Measurements from ENCODE around the gene KRT9. TPM values are rescaled to one million over a fixed set of nuclear protein-coding genes. Genes with fewer than 3 reads are reported as not detected.
"Not testable (repeated sequence)": the region's sequence is repeated elsewhere in the genome, so short reads cannot be mapped to it uniquely, and the experiment has no call there.

The KRT9 gene, protein sequence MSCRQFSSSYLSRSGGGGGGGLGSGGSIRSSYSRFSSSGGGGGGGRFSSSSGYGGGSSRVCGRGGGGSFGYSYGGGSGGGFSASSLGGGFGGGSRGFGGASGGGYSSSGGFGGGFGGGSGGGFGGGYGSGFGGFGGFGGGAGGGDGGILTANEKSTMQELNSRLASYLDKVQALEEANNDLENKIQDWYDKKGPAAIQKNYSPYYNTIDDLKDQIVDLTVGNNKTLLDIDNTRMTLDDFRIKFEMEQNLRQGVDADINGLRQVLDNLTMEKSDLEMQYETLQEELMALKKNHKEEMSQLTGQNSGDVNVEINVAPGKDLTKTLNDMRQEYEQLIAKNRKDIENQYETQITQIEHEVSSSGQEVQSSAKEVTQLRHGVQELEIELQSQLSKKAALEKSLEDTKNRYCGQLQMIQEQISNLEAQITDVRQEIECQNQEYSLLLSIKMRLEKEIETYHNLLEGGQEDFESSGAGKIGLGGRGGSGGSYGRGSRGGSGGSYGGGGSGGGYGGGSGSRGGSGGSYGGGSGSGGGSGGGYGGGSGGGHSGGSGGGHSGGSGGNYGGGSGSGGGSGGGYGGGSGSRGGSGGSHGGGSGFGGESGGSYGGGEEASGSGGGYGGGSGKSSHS
- 0.78 TPM for polyA plus RNA-seq (2013, experiment 1 of 2; ENCODE audit: insufficient read length)
- 1.1 TPM for polyA plus RNA-seq (2013, experiment 2 of 2; ENCODE audit: insufficient read length)

DNA sequence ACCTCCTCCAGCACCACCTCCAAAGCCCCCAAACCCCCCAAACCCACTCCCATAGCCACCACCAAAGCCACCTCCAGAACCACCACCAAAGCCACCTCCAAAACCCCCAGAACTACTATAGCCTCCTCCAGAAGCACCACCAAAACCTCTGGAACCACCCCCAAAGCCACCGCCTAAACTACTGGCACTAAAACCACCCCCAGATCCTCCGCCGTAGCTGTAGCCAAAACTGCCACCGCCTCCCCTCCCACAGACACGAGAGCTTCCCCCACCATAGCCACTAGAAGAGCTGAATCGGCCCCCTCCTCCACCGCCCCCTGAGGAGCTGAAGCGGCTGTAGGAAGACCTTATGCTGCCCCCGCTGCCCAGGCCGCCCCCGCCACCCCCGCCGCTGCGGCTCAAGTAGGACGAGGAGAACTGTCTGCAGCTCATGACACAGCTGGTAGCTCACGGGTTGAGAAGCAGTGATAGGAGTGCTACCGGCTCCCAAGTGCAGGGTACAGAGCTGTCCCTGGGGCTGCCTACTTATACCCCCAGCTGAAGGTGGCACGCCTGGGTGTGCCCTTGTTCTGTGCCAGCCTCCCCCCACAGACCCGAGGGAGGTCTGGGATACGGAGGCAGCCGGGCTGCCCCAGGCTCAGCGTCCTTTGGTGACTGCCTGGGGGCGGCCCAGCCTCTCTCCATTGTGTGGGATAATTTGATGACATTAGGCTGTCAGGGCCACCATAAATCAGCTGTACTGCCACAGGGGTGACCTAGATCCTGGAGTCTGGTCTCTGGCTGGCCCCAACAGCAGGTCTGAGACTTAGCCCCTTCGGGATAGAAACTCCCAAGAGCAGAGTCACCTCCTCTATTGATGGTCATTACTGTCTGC lies at the start of gene KRT9:
TSS of gene KRT9 (minus strand) at position 499 of the 874 bp plus-strand sequence. CDS start at position 432, 67 bp downstream.
- DNase-seq = no peak

DNA sequence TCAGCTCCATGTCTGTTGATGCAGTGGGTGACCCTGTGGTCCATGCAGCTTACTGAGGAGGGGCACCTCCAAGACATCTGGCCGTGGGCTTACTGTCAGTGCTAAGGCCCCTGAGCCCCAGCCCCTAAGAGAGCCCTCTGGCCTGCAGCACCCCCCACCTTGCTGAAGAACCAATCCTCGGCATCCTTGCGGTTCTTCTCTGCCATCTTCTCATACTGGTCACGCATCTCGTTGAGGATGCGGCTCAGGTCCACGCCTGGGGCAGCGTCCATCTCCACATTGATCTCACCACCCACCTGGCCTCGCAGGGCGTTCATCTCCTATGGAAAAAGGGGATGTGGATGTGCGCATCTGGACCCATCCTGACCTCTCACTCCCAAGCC lies 49.6 kb upstream of the KRT9 start:
- DNase-seq = not testable (repeated sequence)

DNA sequence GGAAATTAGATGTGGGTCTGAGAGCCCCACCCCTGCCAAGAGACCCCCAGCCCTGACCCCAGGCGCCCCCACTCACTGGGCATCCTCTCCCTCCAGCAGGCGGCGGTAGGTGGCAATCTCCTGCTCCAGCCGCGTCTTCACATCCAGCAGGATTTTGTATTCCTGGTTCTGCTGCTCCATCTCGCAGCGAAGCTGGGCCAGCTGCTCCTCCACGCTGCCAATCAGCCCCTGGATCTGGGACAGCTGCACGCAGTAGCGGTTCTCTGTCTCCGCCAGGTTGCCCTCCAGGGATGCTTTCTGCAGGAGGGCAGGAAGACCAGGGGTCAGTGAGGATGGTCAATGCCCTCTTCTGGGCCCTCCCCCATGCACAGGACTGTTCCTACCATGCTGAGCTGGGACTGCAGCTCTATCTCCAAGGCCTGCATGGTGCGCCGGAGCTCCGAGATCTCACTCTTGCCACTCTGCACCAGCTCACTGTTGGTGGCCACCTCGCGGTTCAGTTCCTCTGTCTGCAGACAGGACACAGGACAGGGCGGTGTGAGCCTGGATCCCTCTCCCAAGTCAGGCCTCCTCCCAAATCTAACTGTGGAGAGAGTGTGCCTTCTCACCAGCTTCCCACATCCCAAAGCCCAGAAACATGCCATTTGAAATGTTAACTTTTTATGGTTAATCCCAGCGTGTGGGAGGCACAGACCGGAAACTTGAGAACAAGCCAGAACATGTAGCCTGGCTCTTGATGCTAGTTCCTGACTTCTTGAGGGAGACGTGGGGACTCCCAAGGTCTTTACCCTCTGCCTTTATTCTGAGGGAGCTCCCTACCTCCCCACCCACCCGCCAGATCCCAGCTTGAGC lies 49.0 kb upstream of the KRT9 start:
- no peak for DNase-seq

DNA sequence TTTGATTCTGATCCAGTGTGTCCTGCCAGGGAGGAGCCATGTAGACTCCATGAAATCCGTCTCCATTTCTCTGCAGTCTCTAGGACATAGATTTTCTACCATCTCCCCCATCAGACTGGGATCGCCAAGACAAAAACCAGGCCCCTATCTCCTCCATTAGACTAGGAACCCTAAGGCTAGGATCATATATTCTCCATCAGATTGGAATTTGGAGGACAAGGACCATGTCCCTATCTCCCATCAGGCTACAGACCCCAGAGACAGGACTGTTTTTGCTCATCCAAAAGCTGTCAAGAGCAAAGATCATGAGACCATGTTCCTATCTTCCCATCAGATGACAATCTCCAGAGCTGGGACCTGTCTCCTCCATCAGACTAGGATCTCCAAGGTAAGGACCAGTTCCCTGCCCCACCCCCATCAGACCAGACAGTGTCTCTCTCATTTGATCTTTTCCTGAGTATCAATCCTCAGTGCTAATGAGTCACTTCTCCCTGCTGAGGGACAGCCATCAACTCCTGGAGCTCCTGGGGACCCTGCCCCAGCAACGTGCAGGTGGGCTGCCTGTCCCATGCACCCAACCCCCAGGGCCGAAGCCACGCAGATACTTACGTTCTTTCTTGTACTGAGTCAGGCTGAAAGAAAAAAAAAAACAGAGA lies 48.2 kb upstream of the KRT9 start:
- not testable (repeated sequence) for DNase-seq

DNA sequence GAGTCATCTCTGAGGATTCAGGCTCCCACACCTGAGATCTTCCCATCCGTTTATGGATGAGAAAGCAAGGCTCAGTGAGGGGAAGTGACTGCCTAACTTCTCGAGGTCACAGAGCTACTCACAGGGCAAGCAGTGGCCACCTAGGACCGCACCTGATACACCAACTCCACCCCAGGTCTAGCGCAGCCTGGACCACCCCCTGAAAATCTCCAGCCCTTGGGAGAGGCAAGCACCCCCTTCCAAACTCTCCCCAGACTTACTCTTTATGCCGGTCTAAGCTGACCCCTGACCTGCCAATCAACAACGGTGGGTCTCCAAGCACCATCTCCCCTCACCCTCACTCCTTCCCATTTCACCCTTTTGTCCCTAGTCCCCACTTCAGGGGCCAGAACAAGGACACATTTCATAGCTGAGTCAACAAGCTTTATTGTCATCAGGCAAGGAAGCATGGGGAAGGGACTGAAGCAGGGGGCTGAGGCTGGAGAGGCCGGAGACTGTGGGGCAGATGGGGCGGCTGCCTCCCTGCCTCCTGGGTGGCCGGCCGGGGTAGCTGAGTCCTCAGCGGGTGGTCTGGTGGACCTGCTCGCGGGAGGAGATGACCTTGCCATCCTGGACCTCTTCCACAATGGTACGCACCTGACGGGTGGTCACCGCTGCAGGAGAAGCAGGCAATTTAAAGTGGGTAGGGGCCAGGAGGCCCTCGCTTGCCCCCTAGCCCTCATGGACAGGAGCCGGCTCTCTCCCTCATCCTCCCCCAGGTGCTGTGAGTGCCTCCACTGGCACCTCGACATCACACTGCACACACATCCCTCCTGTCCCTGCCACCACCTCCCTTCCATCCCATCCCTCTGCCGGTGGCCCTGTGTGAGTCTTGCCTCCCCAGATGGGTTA lies 47.4 kb upstream of the KRT9 start:
- DNase-seq = no peak

DNA sequence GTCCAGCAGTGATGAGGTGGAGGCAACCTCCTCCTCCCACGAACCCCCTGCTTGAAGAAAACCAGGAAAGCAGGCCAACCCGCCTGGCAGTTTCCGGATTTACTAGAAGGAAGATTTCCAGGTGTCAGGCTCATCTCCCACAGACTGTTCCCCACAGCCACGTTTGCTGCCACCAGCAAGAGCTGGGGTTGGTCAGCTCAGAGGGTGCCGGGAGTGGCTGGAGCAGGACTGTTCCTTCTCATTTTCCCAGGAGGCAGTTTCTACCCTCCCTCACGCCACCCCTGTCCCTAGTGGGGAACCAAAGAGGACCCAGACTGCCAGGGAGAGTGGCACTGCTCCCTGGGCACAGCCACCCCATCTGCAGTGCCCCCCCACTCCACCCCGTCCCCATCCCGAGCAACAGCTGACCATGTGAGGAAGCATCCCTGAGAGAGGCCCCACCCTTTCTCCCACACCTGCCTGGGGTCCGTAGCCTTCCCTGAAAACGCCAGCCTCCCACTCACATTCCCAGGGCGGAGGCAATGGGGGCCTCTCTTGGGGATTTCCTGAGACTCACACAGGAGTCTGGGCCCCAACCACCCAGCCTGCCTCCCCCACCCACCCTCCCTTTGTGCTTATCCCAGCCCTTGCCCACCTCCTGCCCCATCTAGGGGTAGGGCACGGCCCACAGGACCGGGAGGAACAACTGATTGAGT lies 46.6 kb upstream of the KRT9 start:
- DNase-seq = no peak

DNA sequence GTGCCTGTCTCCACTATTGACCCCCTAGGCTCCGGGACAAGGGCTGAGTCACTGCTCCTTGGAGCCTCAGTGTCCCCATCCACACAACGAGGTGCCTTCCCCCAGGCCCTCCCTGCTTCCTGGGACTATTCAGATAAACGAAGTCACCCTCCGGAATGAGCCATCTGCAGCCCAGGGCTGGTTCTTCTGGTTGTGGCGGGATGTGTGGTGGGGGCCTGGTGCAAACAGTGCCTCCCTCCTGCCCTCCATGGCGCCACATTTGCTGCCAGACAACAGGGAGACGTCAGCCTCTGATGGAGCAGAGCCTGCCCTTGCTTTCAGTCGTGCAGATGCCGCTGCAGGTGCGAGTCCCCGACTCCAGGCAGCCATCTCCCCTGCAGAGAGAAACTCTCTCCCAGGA lies 45.8 kb upstream of the KRT9 start:
- DNase-seq = no peak

DNA sequence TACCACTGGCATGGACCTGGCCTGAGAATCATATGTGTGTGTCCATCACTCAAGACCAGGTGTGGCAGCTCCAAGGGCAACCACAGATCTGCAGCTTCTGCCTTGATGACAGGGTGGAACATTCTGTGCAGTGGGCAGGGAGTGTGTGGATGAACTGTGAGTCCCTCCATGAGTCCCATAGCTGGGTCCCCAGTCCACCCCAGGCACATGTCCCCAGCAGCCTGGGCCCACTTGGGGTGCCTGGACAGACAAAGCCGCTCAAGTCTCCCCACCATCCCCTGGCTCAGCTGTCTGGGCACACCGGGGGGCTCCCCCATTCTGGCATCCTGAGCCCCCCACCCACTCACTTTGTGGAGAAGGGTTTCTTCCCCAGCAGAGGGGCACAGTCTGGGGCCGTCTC lies 45.3 kb upstream of the KRT9 start:
- no peak for DNase-seq

DNA sequence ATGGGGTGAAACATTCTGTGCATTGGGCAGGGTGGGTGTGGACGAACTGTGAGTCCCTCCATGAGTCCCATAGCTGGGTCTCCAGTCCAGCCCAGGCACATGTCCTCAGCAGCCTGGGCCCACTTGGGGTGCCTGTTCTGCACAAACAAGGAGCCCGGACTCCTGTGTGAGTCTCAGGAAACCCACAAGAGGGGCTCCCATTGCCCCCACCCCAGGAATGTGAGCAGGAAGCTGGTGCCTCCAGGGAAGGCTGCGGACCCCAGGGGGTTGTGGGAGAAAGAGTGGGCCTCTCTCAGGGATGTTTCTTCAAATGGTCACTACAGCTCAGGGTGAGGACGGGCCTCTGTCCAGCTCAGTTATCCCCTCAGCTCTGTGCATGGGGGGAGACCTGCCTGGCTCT lies 44.6 kb upstream of the KRT9 start:
- DNase-seq = not testable (repeated sequence)

DNA sequence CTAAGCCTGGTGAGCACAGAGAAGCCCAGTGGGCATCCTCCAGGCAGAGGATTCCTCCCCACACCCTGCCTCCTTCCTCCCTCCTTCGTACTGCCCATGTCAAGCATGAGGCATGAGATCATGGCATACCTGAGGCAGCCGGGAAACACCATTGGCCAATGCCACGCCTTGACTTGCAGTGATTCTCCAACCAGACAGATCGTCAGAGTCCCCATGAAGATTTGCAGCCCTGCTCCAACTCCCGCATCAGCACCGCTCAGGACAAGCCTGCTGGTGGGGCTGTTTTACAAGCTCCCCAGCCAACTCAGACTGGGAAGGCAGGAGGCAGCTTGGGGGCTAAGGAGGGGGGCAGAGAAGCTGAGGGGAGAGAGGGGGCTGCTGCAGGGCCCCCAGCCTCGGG lies 43.6 kb upstream of the KRT9 start:
- no peak for DNase-seq

DNA sequence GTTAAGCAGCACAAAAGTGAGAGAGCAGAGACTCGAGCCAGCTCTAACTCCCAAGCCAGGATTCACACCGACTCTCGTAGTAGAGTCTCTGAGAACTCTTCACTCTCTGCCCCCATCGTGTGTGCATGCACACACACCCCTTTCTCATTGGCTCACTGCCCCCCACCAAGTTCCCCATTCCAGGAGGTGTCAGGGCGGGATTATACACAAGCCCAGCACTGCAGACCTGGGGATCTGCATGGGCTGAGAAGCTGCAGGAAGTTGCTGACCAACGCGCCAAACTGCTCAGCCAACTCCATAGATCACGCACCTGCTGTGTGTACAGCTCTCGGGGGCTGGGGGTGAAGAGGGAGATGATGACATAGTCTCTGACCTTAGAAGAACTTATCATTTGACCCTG lies 42.9 kb upstream of the KRT9 start:
- not testable (repeated sequence) for DNase-seq

DNA sequence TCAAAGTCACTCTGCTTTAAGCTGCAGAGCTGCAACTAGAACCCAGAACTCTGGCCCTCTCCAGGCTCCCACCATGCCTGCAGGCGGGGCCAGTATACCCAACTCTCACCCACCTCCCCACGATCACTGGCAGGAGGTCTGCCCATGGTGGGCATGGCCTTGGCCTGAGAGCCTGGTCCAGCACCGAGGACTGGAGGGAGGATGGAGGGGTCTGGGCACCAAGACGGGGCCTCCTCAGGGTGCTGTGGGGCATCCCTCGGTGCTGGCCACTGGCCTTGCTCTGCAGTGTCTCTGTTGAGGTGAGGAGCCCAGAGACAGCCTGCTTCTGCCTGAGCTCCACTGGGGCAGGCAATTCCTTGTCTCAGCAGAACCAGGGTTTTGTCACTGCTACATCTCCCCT lies 42.2 kb upstream of the KRT9 start:
- DNase-seq = no peak

DNA sequence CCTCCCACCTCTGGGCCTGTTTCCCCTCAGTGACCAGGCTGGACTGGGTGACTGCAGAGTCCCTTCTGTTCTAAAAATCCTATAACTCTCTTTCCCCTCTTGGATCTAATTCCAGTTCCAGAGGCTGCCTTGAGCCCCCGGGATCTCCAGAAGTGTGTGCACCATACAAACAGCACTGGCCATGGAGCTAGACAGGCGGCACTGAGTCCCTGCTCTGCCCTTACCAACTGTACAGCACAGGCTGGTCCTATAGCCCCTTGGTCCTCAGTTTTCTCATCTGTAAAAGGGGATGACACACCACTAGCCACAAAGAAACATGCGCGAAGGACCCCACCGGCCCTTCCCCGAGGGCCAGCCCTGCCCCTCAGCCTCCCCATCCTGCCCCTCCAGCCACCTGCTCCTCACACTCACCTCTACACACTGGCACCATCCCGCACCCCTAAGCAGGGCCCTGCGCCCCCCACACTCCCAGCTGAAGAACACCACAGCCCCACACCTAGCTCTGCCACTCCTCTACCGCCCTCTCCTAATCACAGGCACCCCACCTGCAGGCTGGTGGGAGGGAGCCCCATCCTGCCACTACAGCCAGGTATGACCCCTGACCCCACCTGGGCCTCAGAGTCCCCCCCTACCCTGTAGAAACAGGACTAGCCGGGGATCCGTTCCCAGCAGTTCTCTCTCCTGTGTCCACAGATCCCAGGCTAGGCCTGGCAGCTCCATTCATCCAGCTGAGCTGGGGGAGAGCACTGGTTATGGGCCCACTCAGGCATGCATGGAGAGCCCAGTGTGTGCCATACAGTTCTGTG lies 41.6 kb upstream of the KRT9 start:
- no peak for DNase-seq

DNA sequence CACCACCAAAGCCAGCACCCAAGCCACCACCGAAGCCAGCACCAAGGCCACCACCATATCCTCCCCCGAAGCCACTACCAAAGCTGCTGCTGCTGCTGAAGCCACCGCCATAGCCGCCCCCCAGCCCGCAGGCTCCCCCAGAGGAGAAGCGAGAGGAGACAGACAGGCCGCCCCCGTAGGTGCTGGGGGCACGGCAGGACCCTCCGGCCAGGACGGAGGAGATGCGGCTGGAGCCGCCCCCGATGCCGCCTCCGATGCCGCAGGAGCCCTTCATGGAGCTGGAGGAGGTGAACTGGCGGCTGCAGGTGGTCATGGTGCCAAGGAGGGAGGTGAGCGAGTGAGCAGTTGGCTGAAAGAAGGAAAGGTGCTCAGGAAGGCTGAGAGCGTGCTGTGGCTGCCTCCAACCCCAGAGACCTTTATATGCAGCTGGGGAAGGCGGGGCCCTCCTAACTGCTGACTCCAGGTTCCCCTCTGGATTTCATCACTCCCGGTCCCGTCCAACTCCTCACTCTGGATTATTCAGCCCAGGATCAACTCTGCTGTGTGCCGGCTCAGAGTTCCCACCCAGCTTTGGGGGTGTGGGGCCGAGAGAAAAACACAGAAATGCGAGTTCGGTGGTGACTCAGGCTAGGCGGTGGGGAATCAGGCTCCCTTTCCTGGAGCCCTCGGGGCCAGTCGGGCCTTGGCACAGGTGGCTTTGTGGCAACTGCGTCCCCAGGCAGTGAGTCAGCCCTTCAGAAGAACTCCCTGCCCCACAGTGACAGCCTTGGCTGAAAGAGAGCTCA lies 40.7 kb upstream of the KRT9 start, which contains the start of gene KRT16:
TSS of gene KRT16 (minus strand) at position 392 of the 785 bp plus-strand sequence. CDS start at position 313, 79 bp downstream.
- peak; percentile 73 for DNase-seq

DNA sequence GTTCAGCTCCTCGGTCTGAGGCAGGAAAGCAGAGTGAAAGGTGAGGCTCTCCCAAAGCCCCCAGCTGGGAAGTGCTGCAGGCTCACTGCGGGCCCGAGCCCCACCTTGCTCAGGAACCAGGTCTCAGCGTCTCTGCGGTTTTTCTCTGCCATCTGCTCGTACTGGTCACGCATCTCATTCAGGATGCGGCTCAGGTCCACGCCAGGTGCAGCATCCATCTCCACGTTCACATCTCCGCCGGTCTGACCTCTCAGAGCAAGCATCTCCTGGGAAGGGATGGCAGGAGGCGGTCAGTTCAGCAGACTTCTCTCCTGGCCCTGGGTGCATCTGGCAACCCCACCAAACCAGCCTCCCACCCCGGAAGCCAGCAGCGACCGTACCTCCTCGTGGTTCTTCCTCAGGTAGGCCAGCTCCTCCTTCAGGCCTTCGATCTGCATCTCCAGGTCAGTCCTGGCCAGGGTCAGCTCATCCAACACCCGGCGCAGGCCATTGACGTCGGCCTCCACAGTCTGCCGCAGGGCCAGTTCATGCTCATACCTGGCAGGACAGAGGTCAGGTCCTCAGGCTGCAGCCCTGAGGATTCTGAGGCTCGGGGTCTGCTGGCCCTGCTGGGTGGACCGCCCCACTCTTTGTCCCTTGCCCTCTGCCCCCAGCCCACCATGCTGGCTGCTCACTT lies 39.2 kb upstream of the KRT9 start:
- no peak for DNase-seq

DNA sequence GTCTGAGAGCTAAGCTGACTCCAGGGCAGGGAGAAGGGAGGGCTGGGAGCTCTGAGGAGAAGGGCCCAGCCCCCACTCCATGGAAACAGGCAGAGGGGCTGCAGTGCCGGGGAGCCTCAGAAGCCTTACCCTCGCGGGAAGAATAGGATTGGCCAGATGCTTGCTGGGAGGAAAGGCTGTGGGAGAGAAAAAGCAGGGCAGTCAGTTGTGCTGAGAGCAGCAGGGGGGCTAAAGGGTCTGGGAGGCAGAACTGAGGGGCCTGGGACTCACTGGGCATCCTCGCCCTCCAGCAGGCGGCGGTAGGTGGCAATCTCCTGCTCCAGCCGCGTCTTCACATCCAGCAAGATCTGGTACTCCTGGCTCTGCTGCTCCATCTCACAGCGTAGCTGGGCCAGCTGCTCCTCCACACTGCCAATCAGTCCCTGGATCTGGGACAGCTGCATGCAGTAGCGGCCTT lies 38.2 kb upstream of the KRT9 start:
- DNase-seq = not testable (repeated sequence)

DNA sequence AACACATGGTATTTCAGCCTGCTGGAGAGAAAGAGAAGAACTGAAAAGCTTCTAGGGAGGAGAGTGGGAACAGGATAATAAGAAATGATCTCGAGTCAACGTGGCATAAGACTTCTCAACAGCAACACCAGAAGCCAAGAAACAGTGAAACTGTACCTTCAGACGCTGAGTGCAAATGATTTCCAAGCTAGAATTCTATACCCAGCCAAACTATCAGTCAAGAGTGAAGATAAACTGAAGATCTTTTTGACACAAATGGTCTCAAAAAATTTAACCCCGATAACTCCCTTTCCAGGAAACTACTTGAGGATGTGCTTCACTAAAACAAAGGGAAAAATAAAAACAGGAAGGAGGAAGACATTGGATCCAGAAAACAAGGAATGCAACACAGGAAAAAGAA lies 35.1 kb upstream of the KRT9 start:
- not testable (repeated sequence) for DNase-seq

Data from fibroblast of skin of back (primary cell).